Hematopoietic multipotent progenitor cell treated with erythropoietin and hydrocortisone succinate and interleukin-3 and kit ligand, for 8 days (in vitro differentiated cells): Measurements from ENCODE around the gene CDH23.

Experiments used
- DNase-seq: peaks from one replicate; pipeline ENCODE4 v3.0.0-alpha.2; 2015

Gene CDH23

GRCh38 chr10:71831646-71832552 is 435.2 kb downstream of the CDH23 start:
- DNase-seq: no peak

- no peak for DNase-seq
Measured at GRCh38 chr10:71832967-71833366, 436.2 kb downstream of the CDH23 start.

DNA sequence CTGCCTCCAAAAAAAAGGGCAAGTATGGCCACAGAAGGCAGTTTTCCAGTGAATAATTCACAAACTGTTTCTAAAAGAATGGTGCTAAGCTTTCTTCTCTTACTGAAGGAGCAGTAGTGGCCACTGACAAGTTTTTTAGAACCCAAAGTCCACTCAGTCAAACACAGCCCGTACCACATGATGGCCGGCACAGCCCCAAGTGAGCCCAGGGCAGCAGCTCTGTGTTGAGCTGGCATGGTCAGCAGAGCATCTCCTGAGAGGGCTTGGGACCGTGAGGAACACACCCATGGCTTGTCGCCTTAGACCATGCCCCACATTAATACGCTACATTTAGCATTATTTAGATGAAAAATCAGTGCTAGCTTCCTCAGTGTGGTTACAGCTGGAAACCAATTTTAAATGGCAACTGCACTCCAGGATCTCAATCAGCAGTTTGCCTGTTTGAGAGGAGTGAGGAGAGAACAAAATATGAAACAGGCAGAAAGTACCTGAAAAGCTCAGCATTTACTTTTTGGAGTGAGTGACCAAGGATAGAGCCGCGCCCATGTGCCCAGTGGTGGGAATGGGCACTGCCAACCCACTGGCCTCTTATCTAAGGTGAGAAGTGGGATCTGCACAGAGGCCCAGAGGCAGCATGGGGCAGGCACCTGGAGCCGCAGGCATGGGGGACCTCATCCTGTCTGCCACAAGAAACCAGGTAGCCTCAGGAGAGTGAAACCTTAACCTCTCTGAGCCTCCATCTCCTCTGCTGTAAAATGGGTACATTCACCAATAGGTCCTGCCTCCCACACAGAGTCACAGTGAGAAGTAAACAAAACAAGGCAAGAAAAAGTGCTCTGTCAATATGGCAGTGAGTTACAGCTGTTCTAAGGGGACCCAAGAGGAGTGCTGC is 437.0 kb downstream of the CDH23 start:
- DNase-seq: no peak

- DNase-seq: no peak
Measured at GRCh38 chr10:71834343-71834674, 437.6 kb downstream of the CDH23 start.

DNA sequence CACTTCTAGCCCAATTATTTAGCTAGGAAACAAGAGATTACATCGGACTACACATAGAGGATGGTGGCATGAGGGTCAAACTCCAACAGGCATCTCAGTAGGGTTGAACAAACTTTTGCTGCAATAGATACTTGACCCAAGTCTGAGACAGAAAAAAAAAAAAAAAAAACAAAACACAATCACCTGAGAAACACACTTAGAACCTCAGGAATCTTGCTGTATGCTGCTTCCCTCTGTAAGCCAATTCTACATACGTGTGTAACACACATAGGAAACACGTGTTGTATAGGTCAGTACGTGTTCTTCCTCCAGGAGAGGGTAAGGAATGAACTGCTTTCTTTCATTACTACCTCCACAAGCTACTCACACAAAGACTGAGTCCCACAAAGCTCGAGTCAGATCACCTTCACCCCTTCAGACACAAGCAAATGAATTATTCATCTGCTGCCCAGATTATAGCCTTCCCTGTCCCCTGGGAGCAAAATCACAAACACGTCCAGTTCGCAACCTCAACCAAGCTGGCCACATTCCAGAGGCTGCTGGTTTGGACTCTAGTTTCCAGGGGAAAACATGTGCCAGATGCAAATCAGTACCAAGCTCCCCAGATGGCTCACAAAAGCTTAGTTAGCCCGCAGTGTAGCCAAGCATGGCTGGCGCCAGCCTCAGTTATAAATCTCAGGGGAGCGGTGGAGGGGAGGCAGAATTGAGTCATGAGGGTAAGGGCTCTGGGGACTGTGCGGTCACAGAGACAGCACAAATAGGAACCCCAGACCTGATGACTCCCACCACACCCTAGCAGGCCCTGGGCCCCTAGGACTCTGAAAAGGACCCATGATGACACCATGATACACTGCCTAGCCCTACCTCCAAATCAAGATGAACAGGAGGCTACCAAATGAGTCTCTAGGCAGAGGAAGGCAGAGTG is 439.2 kb downstream of the CDH23 start:
- DNase-seq: no peak

- no peak for DNase-seq
Measured at GRCh38 chr10:71836596-71836974, 439.9 kb downstream of the CDH23 start.

GRCh38 chr10:71837098-71837827 is 440.5 kb downstream of the CDH23 start:
- DNase-seq: peak; percentile 36

- DNase-seq: no peak
Measured at GRCh38 chr10:71838264-71839211, 441.8 kb downstream of the CDH23 start.

DNA sequence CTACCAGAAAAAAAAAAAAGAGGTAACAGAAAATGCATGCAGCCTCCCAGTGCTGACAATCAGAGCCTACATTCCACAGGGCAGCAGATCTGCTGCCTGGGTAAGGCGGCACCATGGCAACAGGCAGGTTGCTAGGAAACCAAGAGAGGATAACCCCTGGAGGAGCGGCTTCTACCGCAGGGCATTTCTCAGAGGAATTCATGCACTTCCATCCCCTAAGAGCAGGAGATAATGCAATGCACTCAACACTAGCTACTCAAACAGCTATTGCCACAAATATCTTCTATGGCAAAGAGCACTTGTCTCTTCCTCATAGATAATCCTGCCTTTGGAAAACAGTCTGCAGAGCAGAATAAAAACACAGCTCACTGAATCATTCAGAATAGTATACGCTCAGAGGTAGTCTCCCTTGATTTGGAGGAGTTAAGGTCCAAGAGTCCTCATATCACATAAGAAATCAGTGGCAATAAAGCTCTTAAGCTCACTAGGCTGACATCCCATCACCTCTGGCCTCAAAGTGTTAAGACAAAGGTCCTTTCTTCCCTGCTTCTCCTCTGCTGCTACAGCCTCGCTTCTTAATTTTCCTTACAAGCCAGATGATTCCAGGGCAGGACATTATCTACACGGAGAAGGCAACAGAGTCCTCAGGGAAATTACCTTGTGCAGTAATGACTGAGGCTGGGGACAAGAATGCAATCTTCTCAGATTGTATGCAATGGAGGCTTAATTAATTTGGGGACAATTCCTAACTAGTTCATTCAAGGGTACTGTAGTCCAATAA is 443.6 kb downstream of the CDH23 start:
- peak; percentile 54 for DNase-seq

- DNase-seq: no peak
Measured at GRCh38 chr10:71840958-71841335, 444.2 kb downstream of the CDH23 start.

GRCh38 chr10:71842422-71842821 is 445.7 kb downstream of the CDH23 start:
- DNase-seq: no peak

DNA sequence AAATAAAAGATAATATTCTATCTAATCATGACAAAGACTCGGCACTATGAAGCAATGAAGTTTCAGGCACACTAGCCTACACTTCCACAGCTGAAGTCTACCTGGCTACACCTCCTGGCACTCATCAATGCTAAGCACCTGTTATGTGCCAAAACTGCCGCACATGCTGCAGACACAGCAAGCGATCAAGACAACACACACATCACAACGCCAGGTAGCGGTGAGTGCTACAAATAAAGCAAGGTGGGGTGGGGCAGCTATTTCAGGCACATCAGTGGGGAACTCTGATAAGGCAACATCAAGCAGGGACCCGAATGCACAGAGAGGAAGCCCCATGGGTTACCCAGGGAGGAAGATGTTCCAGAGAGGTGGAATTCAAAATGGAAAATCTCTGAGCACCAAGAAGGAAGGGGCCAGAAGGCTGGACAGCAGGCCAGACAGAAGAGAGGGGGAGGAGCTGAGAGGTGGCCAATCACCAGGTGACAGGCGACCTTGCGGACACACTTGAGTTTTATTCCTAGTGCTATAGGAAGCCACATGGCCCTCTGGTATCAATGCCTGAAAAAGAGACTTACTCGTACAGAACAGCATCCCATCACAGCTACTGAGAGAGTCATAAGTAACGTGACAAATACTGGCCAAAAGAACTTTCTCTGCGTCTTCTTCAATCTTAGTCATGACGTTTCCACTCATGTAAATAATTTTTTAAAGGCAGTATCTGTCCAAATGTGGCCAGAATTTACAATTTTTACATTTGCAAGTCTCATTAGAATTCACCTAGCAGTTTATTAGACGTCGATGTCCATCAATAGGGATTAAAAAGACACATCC is 446.4 kb downstream of the CDH23 start:
- DNase-seq: no peak

GRCh38 chr10:71844084-71844483 is 447.4 kb downstream of the CDH23 start:
- DNase-seq: no peak

DNA sequence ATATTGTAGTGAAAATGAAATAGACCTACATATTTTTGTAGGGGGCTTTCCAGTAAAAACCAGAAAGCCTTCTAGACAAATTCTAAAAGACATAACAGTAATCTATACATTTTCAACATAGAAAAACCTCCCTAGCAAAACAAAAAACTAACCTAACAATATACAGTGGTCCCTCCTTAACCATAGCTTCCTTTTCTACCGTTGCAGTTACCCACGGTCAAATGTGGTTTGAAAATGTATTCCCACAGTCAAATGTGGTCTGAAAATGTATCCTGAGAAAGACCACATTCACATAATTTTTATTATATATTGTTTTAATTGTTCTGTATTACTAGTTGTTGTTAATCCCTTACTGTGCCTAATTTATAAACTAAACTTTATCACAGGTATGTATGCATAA is 448.0 kb downstream of the CDH23 start:
- DNase-seq: no peak

DNA sequence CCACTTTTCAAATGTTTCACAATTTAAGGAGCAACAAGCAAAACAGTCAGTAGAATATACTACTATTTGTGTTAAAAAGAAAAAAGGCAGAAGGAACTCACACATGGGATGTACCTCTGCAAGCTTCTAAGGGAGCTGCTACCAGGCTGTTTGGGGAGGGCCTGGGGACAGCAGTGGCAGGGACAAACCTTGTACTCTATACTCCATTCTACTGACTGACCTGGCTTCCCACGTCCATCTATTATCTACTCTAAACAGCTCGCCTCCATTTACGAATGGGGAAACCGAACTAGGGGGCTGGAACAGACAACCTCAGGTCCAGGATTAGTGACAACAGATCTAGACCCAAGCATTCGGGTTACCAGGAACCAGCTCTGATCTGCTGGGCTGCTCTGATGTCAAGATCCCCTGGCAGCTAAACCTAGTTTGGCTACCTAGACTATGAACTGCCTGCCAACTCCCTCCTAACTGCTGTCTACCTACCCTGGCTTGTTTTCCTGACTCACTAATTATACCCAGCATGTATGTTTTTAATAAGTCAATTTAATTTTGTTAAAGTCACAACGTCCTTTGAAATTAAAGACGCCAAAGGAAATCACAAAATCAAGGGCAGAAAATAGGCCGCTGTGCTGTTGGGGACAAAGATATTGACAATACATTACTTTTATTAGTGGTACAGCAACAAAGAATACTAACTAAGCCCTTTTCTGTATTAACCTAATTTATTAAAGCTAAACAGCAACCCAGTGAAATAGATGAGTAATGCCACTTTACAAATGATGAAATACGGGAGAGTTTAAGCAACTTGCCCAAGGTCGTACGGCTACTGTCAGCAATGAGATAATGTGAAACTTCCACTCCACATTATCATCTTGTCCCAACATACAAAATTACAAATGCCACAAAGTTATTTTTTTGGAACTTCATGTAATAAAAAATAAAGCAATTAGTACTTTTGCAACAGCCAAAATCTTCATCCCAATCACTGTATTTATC is 449.0 kb downstream of the CDH23 start:
- DNase-seq: peak; percentile 25

GRCh38 chr10:71846816-71847215 is 450.1 kb downstream of the CDH23 start:
- DNase-seq: no peak

DNA sequence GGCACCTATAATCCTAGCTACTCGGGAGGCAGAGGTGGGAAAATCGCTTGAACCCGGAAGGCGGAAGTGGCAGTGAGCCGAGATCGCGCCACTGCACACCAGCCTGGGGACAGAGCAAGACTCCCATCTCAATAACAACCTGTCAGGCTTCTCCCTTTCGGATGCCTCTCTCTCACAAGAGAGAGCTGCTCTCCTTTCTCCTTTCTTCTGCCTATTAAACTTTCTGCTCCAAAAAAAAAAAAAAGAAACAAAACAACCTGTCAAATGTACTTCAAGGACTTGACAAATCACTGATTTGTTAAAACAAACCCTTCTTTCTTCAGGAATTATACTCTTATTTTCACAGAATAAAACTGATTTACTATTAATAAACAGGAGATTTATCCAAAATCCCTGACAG is 450.7 kb downstream of the CDH23 start:
- no peak for DNase-seq
